ENCODE measurements around the gene IRF7.
A peak's percentile ranks its signal among the peaks of the same experiment; 100 is the strongest.

The IRF7 gene

GRCh38 chr11:621838-622237 is 6.1 kb upstream of the IRF7 start:
- DNase-seq (ENCODE audit: low read depth in 1 of 2, low spot score in 1 of 2): no peak

- DNase-seq (ENCODE audit: low read depth in 1 of 2, low spot score in 1 of 2): no peak
These were observed 5.4 kb upstream of the IRF7 start for GRCh38 chr11:620935-621814.

- DNase-seq (ENCODE audit: low read depth in 1 of 2, low spot score in 1 of 2): no peak
These were observed 4.5 kb upstream of the IRF7 start for GRCh38 chr11:620201-620600.

DNA sequence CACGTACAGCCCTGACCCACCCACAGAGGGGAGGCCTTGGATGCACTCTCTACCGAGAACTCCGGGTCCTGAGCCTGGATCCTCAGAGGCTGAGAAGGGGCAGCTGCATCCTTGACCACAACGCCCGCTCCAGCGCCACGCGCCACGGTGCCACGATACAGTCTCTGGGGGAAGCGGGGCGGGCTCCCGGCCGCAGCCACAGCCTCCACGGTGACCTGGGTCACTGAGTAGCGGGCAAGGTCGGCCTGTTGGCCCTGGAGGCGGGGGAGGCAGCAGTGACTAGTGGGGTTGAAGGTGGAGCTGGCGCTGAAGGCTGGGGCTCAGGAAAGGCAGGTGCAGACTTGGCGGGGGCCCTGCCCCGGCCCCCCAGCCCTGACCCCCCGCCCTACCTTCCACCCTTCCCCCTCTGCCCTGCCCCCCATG is 3.9 kb upstream of the IRF7 start:
- DNase-seq (ENCODE audit: low read depth in 1 of 2, low spot score in 1 of 2): no peak

GRCh38 chr11:618856-619627 is 3.3 kb upstream of the IRF7 start:
- no peak for DNase-seq (ENCODE audit: low read depth in 1 of 2, low spot score in 1 of 2)

DNA sequence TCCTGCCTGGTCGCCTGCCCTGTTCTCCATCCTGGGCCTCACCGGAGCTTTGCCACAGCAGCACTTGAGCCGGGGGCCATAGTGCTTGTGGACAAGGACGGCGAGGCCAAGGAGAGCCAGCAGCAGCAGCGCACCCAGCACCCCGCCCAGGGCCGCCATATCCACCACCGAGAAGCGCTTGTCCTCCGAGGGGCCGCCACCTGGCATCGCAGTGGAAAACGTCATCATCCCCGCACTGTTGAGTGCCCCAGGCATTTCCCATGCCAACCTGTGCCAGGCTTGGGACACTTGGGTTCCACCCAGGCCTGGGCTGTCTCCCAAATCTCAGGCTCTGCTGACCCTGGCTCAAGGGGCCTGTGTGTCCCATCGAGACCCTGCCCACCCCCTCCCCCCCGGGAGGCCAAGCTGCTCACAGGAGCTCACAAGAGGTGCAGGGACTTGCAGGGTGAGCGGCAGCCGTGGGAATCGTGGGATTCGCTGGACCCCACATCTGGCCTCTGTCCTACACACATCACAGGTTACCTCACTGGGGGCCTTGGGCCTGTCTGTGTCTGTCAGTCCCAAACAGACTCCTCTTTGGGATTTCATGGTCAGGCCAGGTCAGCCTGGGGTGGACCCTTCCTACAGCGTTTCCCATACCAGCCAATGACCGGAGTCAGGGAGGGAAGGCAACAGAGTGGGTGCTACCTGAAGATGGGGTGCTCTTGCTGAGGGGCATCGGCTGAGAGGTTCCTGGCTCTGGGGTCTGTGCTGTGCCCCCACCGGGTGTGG is 2.3 kb upstream of the IRF7 start:
- no peak for DNase-seq (ENCODE audit: low read depth in 1 of 2, low spot score in 1 of 2)

GRCh38 chr11:617199-617911 is 1.6 kb upstream of the IRF7 start:
- DNase-seq (ENCODE audit: low read depth in 1 of 2, low spot score in 1 of 2): no peak

DNA sequence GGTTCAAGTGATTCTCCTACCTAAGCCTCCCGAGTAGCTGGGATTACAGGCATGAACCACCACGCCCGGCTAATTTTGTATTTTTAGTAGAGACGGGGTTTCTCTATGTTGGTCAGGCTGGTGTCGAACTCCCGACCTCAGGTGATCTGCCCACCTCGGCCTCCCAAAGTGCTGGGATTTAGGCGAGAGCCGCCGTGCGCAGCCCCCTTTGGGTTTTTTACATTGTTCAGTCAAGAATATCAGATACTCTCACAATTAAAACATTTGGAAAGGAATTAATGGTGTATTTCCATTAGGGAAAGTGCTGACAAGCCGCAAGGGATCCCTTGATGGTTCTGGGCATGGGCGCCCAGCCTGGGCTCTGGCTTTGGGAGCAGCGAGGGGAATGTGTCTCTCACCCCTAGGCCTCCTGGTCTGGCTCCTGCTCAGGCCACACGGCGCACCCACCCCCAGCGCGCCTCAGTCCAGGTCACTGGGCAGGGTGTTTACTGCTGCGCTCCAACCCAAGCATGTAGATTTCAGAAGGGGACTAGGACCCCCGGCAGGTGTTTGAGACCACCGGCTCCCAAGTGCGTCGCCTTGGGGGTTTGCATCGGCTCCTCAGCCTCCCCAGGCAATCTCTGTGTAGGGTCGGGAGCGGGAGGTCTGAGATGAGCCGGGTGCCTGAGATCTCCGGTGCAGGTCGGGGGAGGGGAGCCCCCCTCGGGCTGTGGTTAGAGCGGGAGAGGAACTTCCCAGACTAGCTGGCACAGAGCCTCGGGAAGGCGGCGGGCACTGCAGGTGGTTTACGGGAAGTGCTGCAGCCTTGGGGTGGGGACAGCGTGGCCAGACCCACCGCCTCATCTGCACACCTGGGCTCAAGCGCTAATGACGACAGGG is 809 bp upstream of the IRF7 start:
- no peak for DNase-seq (ENCODE audit: low read depth in 1 of 2, low spot score in 1 of 2)

DNA sequence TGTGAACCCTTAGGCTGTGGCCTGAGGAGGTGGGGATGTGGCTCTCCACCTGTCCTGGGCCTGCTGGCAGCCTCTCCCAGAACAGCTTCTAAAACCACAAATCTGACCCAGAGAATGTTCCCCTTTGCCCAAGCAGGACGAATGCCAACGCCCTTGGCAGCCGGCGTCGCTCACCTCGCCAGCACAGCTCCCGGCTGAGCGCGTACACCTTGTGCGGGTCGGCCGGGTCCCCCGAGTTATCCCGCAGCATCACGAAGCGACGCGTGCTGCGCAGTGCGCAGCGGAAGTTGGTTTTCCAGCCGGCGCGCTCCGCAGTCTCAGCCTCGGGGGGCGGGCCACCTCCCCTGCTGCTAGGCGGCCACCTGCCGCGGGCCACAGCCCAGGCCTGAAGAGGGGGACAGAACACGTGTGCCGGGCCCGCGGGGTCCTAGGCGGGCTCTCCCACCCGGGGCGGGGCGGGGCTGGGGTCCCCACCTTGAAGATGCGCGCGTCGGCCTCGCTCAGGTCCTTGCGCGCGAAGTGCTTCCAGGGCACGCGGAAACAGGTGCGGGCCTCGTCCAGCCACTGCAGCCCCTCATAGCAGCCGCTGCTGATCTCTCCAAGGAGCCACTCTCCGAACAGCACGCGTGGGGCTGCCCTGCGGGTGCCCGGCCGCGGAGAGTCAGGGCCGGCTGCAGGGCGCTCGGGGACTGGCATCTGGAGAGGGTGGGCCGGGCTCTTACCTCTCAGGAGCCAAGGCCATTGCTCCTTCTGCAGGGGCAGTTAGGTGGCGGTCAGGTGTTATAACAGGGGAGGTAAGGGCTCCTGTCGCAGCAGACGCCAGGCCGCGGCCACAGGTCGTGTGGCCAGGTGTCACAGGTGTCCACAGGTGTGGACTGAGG is 887 bp downstream of the IRF7 start:
- DNase-seq (ENCODE audit: low read depth in 1 of 2, low spot score in 1 of 2): no peak

GRCh38 chr11:614021-614622 is 1.6 kb downstream of the IRF7 start:
- no peak for DNase-seq (ENCODE audit: low read depth in 1 of 2, low spot score in 1 of 2)

GRCh38 chr11:613369-613968 is 2.3 kb downstream of the IRF7 start:
- DNase-seq (ENCODE audit: low read depth in 1 of 2, low spot score in 1 of 2): peak; percentile 55 to 75

DNA sequence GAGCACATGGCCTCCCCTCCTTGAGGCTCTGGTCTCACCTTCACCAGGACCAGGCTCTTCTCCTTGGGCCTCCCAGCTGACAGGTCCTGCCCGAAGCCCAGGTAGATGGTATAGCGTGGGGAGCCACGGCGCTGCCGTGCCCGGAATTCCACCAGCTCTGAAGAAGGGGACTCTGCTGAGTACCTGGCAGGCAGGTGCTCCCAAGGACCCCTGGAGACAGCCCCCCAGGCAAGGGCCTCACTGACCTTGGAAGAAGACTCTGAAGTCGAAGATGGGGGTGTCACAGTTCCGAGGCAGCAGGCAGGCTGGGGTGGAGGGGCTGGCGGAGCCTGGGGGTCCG is 2.8 kb downstream of the IRF7 start:
- DNase-seq (ENCODE audit: low read depth in 1 of 2, low spot score in 1 of 2): no peak

- DNase-seq (ENCODE audit: low read depth in 1 of 2, low spot score in 1 of 2): no peak
These were observed 3.4 kb downstream of the IRF7 start for GRCh38 chr11:612201-612960.

GRCh38 chr11:611001-611996 is 4.5 kb downstream of the IRF7 start:
- no peak for DNase-seq (ENCODE audit: low read depth in 1 of 2, low spot score in 1 of 2)

DNA sequence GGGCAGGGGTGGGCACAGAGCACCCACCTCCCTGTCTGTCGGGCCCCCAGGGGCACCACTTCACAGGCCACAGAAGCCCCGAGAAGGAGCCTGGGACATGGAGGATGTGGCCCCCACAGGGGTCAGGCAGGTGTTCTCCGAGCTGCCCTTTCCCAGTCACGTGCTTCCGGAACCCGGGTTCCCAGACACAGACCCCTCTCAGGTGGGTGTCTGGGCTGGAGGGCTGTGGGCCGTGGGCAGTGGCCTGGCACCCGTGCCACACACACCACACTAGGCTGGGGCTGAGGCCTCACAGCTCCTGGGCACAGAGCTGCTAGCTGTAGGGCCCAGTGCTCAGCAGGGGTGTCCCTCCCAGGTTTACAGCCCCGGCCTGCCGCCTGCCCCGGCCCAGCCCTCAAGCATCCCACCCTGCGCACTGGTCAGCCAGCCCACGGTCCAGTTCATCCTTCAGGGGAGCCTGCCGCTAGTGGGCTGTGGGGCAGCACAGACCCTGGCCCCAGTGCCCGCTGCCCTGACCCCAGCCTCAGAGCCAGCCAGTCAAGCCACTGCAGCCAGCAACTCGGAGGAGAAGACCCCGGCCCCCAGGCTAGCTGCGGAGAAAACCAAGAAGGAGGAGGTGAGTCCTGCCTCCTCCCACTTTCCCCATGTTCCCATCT is 5.5 kb downstream of the IRF7 start:
- no peak for DNase-seq (ENCODE audit: low read depth in 1 of 2, low spot score in 1 of 2)

- DNase-seq (ENCODE audit: low read depth in 1 of 2, low spot score in 1 of 2): no peak
These were observed 6.4 kb downstream of the IRF7 start for GRCh38 chr11:609341-609811.

Data from activated CD4-positive, alpha-beta T cell treated with anti-CD3 and anti-CD28 coated beads, Interleukin-2, amount 50 U/mL, for 24 hours (primary cell).